Uterus (tissue), 4 donors: ENCODE data around the gene POLR3H. TPM values are rescaled to one million over a fixed set of nuclear protein-coding genes. Genes with fewer than 3 reads are reported as not detected.
A peak's percentile ranks its signal among the peaks of the same experiment; 100 is the strongest.
"Not testable (repeated sequence)": the region's sequence is repeated elsewhere in the genome, so short reads cannot be mapped to it uniquely, and the experiment has no call there.

Experiments used
- DNase-seq, 2 donors: peaks; one replicate each; pipeline ENCODE4 v3.0.0-alpha.2; 2019 to 2020
- H3K27ac ChIP-seq, 2 donors: fragments of 200-600 bp; sonication (generic); 1 replicate in 1 of 2; 2 replicates in 1 of 2; pipeline ENCODE4 v1.5.1; 2016 to 2018
- H3K27me3 ChIP-seq, 2 donors: fragments of 200-600 bp; sonication (generic); one replicate each; pipeline ENCODE4 v1.5.1; 2018 to 2019; ENCODE audit warnings: control low read depth in 1 of 2
- H3K36me3 ChIP-seq, 2 donors: fragments of 200-600 bp; sonication (generic); one replicate each; pipeline ENCODE4 v1.5.1; 2019; ENCODE audit warnings: control low read depth in 1 of 2
- H3K4me1 ChIP-seq, 2 donors: fragments of 200-600 bp; sonication (generic); one replicate each; pipeline ENCODE4 v1.5.1; 2018 to 2019; ENCODE audit warnings: control low read depth in 1 of 2
- H3K4me3 ChIP-seq, 2 donors: fragments of 200-600 bp; sonication (generic); 1 replicate in 1 of 2; 2 replicates in 1 of 2; pipeline ENCODE4 v1.5.1; 2018 to 2019; ENCODE audit warnings: mild to moderate bottlenecking in 1 of 2
- H3K9me3 ChIP-seq, 2 donors: fragments of 200-600 bp; sonication (generic); one replicate each; pipeline ENCODE4 v1.5.1; 2019; ENCODE audit warnings: control low read depth in 1 of 2
- POLR2A ChIP-seq, 2 donors: fragments of 450-650 bp; IDR thresholded peaks; one replicate each; pipeline ENCODE4 v1.6.1; 2016; ENCODE audit warnings: antibody characterized with exemption in 2 of 2, mild to moderate bottlenecking in 1 of 2, moderate library complexity in 1 of 2
- intact Hi-C: fragments of 100-400 bp; cut with DNase I; formaldehyde crosslinking; loops from one replicate; pipeline ENCODE4 v1.15.1; 2023; ENCODE audit warnings: low total_unique reads
- total RNA-seq, 4 donors: library from RNA; depleted of rRNA in 3 of 4; stranded (reverse); fragments of >200 nt in 3 of 4; gene quantifications; one replicate each; pipeline versions ENCODE4 v1.1.0 to v1.2.4, GENCODE V29; 2014 to 2023
- TF ChIP-seq, protein P1 (sequence below), 4 experiments: fragments of 200-600 bp in 2 of 4; fragments of 450-650 bp in 2 of 4; sonication (generic) in 2 of 4; IDR thresholded peaks; one replicate each; pipeline ENCODE4 v1.5.1; 2016 to 2019; ENCODE audit warnings: antibody characterized with exemption in 4 of 4, mild to moderate bottlenecking in 2 of 4, moderate library complexity in 1 of 4
- donor health status: DM: yes; HTN: yes; CAD: no.

The POLR3H gene
- total RNA-seq, 4 donors from 2014 or later, result 3.2 to 41.9 (median 16.6) TPM

DNA sequence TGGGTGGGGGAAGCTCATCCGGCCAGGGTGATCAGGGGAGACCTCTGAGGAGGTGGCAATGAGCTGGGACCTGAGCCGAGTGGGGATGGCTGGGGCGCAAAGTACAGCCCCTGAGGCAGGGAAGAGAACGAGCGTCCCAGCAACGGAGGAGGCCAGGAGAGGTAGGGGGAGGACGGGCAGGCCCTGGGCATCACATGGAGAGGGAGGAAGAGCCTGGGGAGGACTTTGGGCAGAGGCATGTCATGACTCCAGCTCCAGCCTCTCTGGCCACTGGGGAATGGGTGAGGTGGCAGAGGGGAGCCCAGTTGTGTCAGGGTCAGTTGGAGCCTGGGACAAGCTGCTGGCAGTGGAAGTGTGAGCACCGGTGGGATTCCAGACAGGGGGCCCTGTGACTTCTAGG lies 33.8 kb upstream of the POLR3H start:
- no peaks in the 10 kb centered on the region for H3K27me3 ChIP-seq
- H3K36me3 ChIP-seq, result no peaks in the 10 kb centered on the region
- H3K4me3 ChIP-seq, result no peak overlapping the region
- no peak for DNase-seq
- H3K27ac ChIP-seq, result no peak overlapping the region
- no peaks in the 10 kb centered on the region for H3K9me3 ChIP-seq
- intact Hi-C loops, result no loop called here
- no peak for TF ChIP-seq POLR2A (IDR thresholded peaks at IDR 0.05)
- TF ChIP-seq, protein P1, sequence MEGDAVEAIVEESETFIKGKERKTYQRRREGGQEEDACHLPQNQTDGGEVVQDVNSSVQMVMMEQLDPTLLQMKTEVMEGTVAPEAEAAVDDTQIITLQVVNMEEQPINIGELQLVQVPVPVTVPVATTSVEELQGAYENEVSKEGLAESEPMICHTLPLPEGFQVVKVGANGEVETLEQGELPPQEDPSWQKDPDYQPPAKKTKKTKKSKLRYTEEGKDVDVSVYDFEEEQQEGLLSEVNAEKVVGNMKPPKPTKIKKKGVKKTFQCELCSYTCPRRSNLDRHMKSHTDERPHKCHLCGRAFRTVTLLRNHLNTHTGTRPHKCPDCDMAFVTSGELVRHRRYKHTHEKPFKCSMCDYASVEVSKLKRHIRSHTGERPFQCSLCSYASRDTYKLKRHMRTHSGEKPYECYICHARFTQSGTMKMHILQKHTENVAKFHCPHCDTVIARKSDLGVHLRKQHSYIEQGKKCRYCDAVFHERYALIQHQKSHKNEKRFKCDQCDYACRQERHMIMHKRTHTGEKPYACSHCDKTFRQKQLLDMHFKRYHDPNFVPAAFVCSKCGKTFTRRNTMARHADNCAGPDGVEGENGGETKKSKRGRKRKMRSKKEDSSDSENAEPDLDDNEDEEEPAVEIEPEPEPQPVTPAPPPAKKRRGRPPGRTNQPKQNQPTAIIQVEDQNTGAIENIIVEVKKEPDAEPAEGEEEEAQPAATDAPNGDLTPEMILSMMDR (IDR thresholded peaks at IDR 0.05), result no peak
- H3K4me1 ChIP-seq, result peaks cover 0 to 10% of the 10 kb centered on the region in 2 donors

DNA sequence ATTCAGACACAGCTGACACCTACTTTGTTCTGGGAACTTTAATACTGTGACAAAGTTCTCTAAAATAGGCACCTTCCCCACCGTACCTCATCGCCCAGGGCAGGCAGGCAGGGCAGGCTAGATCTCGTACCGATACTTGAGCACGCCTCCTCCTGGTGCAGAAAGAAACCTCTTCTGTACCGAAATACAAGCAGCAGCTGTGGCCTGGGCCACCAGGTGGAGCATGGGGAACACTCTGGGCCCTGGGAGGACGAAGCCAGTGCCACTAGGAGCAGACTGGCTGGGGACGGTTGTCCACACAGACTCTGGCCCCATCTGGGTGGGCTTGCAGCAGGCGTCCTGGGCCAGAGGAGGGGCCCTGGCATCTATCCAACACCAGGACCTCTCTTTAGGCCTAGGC lies 32.6 kb upstream of the POLR3H start:
- no peaks in the 10 kb centered on the region for H3K36me3 ChIP-seq

DNA sequence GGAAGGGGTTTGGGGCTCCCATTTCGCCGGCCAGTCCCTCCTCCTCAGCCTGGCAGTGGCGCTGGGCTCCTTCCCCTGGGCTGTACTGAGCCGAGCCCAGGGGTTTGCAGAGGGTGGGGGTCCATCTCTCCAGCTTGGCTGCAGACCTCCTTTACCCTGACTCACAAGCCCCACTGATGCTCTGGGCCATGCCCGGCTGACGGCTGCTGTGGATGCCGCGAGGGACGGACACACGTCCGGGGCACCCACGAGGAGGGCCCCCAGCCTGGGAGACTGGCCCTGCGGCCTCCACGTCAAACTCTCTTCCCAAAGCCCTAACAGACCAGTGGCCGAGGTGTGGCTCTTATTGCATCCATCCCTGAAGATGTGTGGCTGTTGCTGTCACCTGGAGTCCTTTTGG lies 31.3 kb upstream of the POLR3H start:
- no peaks in the 10 kb centered on the region for H3K9me3 ChIP-seq
- peak overlapping the region; percentile 69 to 72 for H3K27ac ChIP-seq
- H3K4me1 ChIP-seq, result peaks cover 0 to 10% of the 10 kb centered on the region in 2 donors
- intact Hi-C loops, result no loop called here
- TF ChIP-seq POLR2A (IDR thresholded peaks at IDR 0.05), result no peak
- TF ChIP-seq, protein P1 (IDR thresholded peaks at IDR 0.05), result no peak
- H3K36me3 ChIP-seq, result no peaks in the 10 kb centered on the region
- H3K4me3 ChIP-seq, result no peak overlapping the region
- H3K27me3 ChIP-seq, result no peaks in the 10 kb centered on the region
- DNase-seq, result no peak

More for the DNA sequence above, 32.6 kb upstream of the POLR3H start:
- peak overlapping the region in 1 of 2 donors; percentile 30 for H3K27ac ChIP-seq
- H3K9me3 ChIP-seq, result no peaks in the 10 kb centered on the region
- H3K4me1 ChIP-seq, result peaks cover 0 to 10% of the 10 kb centered on the region in 2 donors
- H3K4me3 ChIP-seq, result no peak overlapping the region
- H3K27me3 ChIP-seq, result no peaks in the 10 kb centered on the region
- no peak for TF ChIP-seq POLR2A (IDR thresholded peaks at IDR 0.05)
- TF ChIP-seq, protein P1 (IDR thresholded peaks at IDR 0.05), result peak; percentile 36 to 69 (median 62)
- peak; percentile 47 to 54 for DNase-seq
- intact Hi-C loops, result no loop called here

DNA sequence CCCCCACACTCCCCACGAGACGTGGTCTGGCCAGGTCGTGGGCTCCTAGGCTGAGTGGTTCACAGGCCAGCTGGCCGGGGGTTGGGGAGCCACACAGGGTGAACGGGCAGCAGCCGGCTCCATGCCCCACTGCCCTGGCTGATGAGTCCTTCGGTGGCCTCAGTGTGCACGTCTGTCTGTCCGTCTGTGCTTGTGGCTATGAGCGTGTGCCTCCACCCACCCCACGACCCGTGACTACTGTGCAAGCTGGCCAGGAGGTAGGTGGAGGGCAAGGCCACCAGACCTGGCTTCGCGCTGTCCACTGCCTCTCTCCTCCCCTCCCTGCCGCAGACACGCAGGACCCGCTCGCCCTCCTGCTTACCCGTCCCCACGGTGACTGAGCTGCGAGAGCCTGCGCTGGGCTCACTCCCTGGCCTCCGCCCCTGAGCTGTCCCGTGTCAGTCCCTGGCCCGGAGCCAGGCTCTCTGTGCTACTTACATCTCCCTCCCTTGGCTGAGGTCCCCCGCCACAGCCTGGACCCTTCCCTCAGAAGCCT lies 30.6 kb upstream of the POLR3H start:
- peak; percentile 81 to 83 for DNase-seq
- Histone ChIP-seq H3K27me3 (no peaks in the 10 kb centered on the region), H3K27ac (peak overlapping the region; percentile 69 to 72), H3K4me1 (peaks cover 0 to 10% of the 10 kb centered on the region in 2 donors), H3K36me3 (no peaks in the 10 kb centered on the region), H3K9me3 (no peaks in the 10 kb centered on the region), H3K4me3 (no peak overlapping the region)
- TF ChIP-seq, protein P1 (IDR thresholded peaks at IDR 0.05), result no peak
- no peak for TF ChIP-seq POLR2A (IDR thresholded peaks at IDR 0.05)
- intact Hi-C loops, result no loop called here

DNA sequence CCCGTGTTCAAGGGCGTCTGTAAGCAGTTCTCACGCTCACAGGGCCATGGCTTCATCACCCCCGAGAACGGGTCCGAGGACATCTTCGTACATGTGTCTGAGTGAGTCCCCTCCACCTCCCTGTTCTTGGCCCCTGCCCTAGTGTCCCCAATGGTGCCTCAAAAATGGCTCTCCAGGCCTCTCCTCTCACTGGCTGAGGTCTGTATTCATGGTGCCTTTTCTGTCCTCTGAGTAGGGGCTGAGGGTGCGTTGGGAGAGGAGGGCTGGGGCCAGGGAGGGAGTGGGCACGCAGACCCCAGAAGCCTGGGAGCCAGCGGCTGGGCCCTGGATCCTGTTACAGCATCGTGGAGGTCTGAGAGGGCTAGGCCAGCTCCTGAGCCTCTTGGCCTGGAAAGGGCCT lies 29.4 kb upstream of the POLR3H start:
- Histone ChIP-seq H3K27me3 (no peaks in the 10 kb centered on the region), H3K4me1 (peaks cover 0 to 10% of the 10 kb centered on the region in 2 donors), H3K27ac (peak overlapping the region in 1 of 2 donors; percentile 72), H3K9me3 (no peaks in the 10 kb centered on the region), H3K4me3 (no peak overlapping the region), H3K36me3 (no peaks in the 10 kb centered on the region)
- intact Hi-C loops, result no loop called here
- no peak for DNase-seq
- TF ChIP-seq, protein P1 (IDR thresholded peaks at IDR 0.05), result no peak
- no peak for TF ChIP-seq POLR2A (IDR thresholded peaks at IDR 0.05)

DNA sequence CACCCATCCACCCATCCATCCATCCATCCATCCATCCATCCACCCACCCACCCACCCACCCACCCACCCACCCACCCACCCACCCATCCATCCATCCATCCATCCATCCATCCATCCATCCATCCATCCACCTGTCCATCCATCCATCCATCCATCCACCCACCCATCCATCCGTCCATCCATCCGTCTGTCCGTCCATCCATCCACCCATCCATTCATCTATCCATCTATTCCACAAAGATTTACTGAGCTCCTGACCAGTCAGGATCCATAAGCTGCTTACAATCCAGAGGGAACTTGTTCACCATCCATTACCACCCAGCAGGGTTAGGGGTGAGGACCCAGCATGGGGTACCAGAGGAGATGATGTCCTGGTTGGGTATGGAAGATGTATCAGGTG lies 28.0 kb upstream of the POLR3H start:
- H3K4me3 ChIP-seq, DNase-seq, H3K27me3 ChIP-seq, intact Hi-C loops, H3K36me3 ChIP-seq, H3K9me3 ChIP-seq, H3K27ac ChIP-seq: not testable (repeated sequence)
- peaks cover 0 to 12% of the 10 kb centered on the region in 2 donors for H3K4me1 ChIP-seq
